AG09309 (cell line): Measurements from ENCODE around the gene GINS2.

ENCODE experiments used
- DNase-seq: peaks from one replicate; pipeline ENCODE4 v3.0.0-alpha.2; 2010; ENCODE audit warnings: low read depth
- H3K4me3 ChIP-seq: 2 replicates; pipeline ENCODE4 v1.5.1; 2011; ENCODE audit warnings: mild to moderate bottlenecking, low read depth, low read length, moderate library complexity; ENCODE audit not compliant: control insufficient read depth
- TF ChIP-seq, protein P1 (sequence below): IDR thresholded peaks from 2 replicates; pipeline ENCODE4 v1.5.1; 2011; ENCODE audit warnings: mild to moderate bottlenecking, low read depth, low read length, inconsistent platforms; ENCODE audit not compliant: insufficient read depth, control insufficient read depth; ENCODE audit errors: missing control alignments

GINS2 gene

GRCh38 chr16:85653290-85653891 lies 35.4 kb downstream of the GINS2 start:
- TF ChIP-seq, protein P1, sequence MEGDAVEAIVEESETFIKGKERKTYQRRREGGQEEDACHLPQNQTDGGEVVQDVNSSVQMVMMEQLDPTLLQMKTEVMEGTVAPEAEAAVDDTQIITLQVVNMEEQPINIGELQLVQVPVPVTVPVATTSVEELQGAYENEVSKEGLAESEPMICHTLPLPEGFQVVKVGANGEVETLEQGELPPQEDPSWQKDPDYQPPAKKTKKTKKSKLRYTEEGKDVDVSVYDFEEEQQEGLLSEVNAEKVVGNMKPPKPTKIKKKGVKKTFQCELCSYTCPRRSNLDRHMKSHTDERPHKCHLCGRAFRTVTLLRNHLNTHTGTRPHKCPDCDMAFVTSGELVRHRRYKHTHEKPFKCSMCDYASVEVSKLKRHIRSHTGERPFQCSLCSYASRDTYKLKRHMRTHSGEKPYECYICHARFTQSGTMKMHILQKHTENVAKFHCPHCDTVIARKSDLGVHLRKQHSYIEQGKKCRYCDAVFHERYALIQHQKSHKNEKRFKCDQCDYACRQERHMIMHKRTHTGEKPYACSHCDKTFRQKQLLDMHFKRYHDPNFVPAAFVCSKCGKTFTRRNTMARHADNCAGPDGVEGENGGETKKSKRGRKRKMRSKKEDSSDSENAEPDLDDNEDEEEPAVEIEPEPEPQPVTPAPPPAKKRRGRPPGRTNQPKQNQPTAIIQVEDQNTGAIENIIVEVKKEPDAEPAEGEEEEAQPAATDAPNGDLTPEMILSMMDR = no peak
- DNase-seq = no peak
- H3K4me3 ChIP-seq = no peak overlapping the region

GRCh38 chr16:85652431-85653221 lies 36.1 kb downstream of the GINS2 start:
- DNase-seq = no peak
- H3K4me3 ChIP-seq = no peak overlapping the region
- TF ChIP-seq, protein P1 = no peak

- no peak overlapping the region for H3K4me3 ChIP-seq
- DNase-seq = no peak
- TF ChIP-seq, protein P1 = no peak
Observed at GRCh38 chr16:85651629-85652430, 36.9 kb downstream of the GINS2 start.

DNA sequence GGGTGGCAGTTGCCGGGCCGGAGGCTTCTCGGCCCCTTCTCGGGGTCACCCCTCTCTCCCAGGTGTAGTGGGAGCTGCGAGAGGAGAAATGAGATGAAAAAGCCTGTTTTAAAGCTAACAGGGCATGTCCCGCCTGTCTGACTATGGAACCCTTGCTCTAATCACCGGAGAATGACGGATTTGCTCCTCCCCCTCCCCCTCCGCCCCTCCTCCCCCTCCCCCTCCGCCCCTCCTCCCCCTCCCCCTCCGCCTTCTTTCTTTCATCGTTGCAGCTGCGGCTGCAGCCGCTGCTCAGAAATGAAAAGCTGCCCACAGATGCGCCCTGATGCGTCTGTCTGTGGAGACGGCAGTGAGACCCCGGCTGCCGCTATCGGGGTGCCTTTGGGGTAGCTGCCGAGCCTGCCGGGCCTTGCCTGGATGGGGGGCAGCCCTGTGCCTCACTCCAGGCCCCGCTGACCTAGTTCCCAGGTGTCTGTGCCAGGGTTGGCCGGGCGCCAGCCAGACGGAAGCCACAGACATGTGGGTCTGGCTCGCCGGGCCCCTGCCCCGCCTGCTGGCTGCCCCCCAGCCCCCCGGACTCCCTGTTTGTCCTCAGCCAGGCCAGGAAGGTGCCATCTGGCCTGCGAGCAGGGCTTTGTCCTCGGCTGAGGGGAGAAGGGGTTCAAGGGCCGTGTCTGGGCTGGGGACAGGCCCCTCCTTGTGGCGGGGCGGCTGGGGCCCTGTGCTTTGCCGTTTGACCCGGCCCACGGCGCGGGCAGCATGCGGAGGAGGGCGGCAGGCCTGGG lies 37.7 kb downstream of the GINS2 start:
- no peak overlapping the region for H3K4me3 ChIP-seq
- TF ChIP-seq, protein P1 = no peak
- no peak for DNase-seq

- TF ChIP-seq, protein P1 = no peak
- no peak for DNase-seq
- no peak overlapping the region for H3K4me3 ChIP-seq
Observed at GRCh38 chr16:85650135-85650843, 38.5 kb downstream of the GINS2 start.
